Stimulated activated CD4-positive, alpha-beta T cell treated with anti-CD3 and anti-CD28 coated beads, Interleukin-1b, Interleukin-23, amount 100 ng/mL, for 1 hour (primary cell): ENCODE results near the gene TUBGCP2.

ENCODE experiments used
- DNase-seq, 2 donors: peaks; one replicate each; pipeline ENCODE4 v3.0.0-alpha.2; 2020; ENCODE audit warnings: low read depth in 2 of 2

The TUBGCP2 gene

GRCh38 chr10:133278577-133279265 lies 30.0 kb downstream of the TUBGCP2 start:
- no peak for DNase-seq

- DNase-seq: no peak
Observed at GRCh38 chr10:133277993-133278576, 30.6 kb downstream of the TUBGCP2 start.

- DNase-seq: no peak
Observed at GRCh38 chr10:133277277-133277992, 31.2 kb downstream of the TUBGCP2 start.

GRCh38 chr10:133276435-133277201 lies 32.1 kb downstream of the TUBGCP2 start, which contains the start of gene ADAM8:
TSS of gene ADAM8 (minus strand) at chr10:133276868. CDS start at chr10:133276817, 51 bp downstream.
- peak in 1 of 2 donors; percentile 49 for DNase-seq

- no peak for DNase-seq
Observed at GRCh38 chr10:133276100-133276434, 32.6 kb downstream of the TUBGCP2 start.

GRCh38 chr10:133275684-133276092 lies 33.0 kb downstream of the TUBGCP2 start:
- no peak for DNase-seq

- peak; percentile 57 to 72 for DNase-seq
Observed at GRCh38 chr10:133274751-133275683, 33.7 kb downstream of the TUBGCP2 start.

GRCh38 chr10:133273534-133274143 lies 35.0 kb downstream of the TUBGCP2 start:
- DNase-seq: no peak

- no peak for DNase-seq
Observed at GRCh38 chr10:133272964-133273420, 35.7 kb downstream of the TUBGCP2 start.

- DNase-seq: no peak
Observed at GRCh38 chr10:133272301-133272963, 36.2 kb downstream of the TUBGCP2 start.

- DNase-seq: no peak
Observed at GRCh38 chr10:133271521-133272300, 37.0 kb downstream of the TUBGCP2 start.

- DNase-seq: no peak
Observed at GRCh38 chr10:133270773-133271297, 37.8 kb downstream of the TUBGCP2 start.

GRCh38 chr10:133270204-133270603 lies 38.5 kb downstream of the TUBGCP2 start:
- no peak for DNase-seq

- DNase-seq: no peak
Observed at GRCh38 chr10:133269367-133269766, 39.3 kb downstream of the TUBGCP2 start.

GRCh38 chr10:133268532-133268931 lies 40.1 kb downstream of the TUBGCP2 start:
- DNase-seq: no peak

GRCh38 chr10:133267829-133268228 lies 40.8 kb downstream of the TUBGCP2 start:
- no peak for DNase-seq

GRCh38 chr10:133267293-133267692 lies 41.4 kb downstream of the TUBGCP2 start:
- DNase-seq: no peak

- no peak for DNase-seq
Observed at GRCh38 chr10:133266056-133266795, 42.4 kb downstream of the TUBGCP2 start.
